ENCODE results near the gene IGFBP7.

Gene IGFBP7

GRCh38 chr4:57131849-57132742 lies 21.9 kb upstream of the IGFBP7 start:
- DNase-seq (ENCODE audit: low read depth in 2 of 2) = no peak

GRCh38 chr4:57129477-57129876 lies 19.3 kb upstream of the IGFBP7 start:
- DNase-seq (ENCODE audit: low read depth in 2 of 2) = no peak

GRCh38 chr4:57127361-57127760 lies 17.2 kb upstream of the IGFBP7 start:
- DNase-seq (ENCODE audit: low read depth in 2 of 2) = no peak

GRCh38 chr4:57125996-57126395 lies 15.8 kb upstream of the IGFBP7 start:
- no peak for DNase-seq (ENCODE audit: low read depth in 2 of 2)

- no peak for DNase-seq (ENCODE audit: low read depth in 2 of 2)
These were observed 14.0 kb upstream of the IGFBP7 start for GRCh38 chr4:57124145-57124544.

GRCh38 chr4:57122959-57123358 lies 12.8 kb upstream of the IGFBP7 start:
- DNase-seq (ENCODE audit: low read depth in 2 of 2) = no peak

GRCh38 chr4:57119054-57119651 lies 9.0 kb upstream of the IGFBP7 start:
- DNase-seq (ENCODE audit: low read depth in 2 of 2) = no peak

GRCh38 chr4:57117491-57117890 lies 7.3 kb upstream of the IGFBP7 start:
- DNase-seq (ENCODE audit: low read depth in 2 of 2) = no peak

- DNase-seq (ENCODE audit: low read depth in 2 of 2) = no peak
These were observed 6.1 kb upstream of the IGFBP7 start for GRCh38 chr4:57116245-57116644.

GRCh38 chr4:57114973-57115372 lies 4.8 kb upstream of the IGFBP7 start:
- no peak for DNase-seq (ENCODE audit: low read depth in 2 of 2)

- no peak for DNase-seq (ENCODE audit: low read depth in 2 of 2)
These were observed 3.7 kb upstream of the IGFBP7 start for GRCh38 chr4:57113870-57114269.

- no peak for DNase-seq (ENCODE audit: low read depth in 2 of 2)
These were observed 691 bp upstream of the IGFBP7 start for GRCh38 chr4:57110640-57111511.

- DNase-seq (ENCODE audit: low read depth in 2 of 2) = no peak
These were observed 756 bp downstream of the IGFBP7 start for GRCh38 chr4:57109411-57109846.

- DNase-seq (ENCODE audit: low read depth in 2 of 2) = no peak
These were observed 4.0 kb downstream of the IGFBP7 start for GRCh38 chr4:57106181-57106580.

GRCh38 chr4:57104706-57105560 lies 5.3 kb downstream of the IGFBP7 start:
- DNase-seq (ENCODE audit: low read depth in 2 of 2) = no peak

- no peak for DNase-seq (ENCODE audit: low read depth in 2 of 2)
These were observed 7.1 kb downstream of the IGFBP7 start for GRCh38 chr4:57103051-57103450.

GRCh38 chr4:57102050-57102624 lies 8.0 kb downstream of the IGFBP7 start:
- no peak for DNase-seq (ENCODE audit: low read depth in 2 of 2)

- DNase-seq (ENCODE audit: low read depth in 2 of 2) = no peak
These were observed 9.1 kb downstream of the IGFBP7 start for GRCh38 chr4:57100979-57101651.

- DNase-seq (ENCODE audit: low read depth in 2 of 2) = no peak
These were observed 10.8 kb downstream of the IGFBP7 start for GRCh38 chr4:57099363-57099762.

GRCh38 chr4:57098941-57099340 lies 11.2 kb downstream of the IGFBP7 start:
- DNase-seq (ENCODE audit: low read depth in 2 of 2) = no peak

Data from stimulated activated CD4-positive, alpha-beta T cell treated with anti-CD3 and anti-CD28 coated beads, Interleukin-12 subunit alpha, Interleukin-12 subunit beta, amount 100 ng/mL, for 24 hours (primary cell).